ENCODE results near the gene ATP7A. TPM values are rescaled to one million over a fixed set of nuclear protein-coding genes. Genes with fewer than 3 reads are reported as not detected.
A peak's percentile ranks its signal among the peaks of the same experiment; 100 is the strongest.

The ATP7A gene
- total RNA-seq, 4 donors from 2014 or later = 1.1 to 13.8 (median 6.3) TPM

DNA sequence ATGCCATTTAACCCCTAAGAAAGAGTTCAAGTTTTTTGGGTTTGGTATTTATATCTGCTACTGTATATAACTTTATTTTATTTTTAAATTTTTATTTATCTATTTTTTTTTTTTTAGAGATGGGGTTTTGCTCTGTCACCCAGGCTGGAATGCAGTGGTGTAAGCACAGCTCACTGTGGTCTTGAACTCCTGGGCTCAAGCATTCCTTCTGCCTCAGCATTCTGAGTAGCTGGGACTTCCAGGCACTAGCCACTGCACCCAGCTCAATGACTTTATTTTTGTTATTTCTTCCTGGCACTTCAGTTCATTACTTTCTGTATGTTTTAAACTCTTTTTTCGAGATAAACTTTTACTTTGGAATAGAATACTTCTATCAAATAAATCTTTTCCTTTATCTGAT is 101.4 kb downstream of the ATP7A start:
- H3K4me1 ChIP-seq = no peaks in the 10 kb centered on the region
- intact Hi-C loops (cut with DNase I; ENCODE audit: low total_unique reads) (no loop called here), in situ Hi-C loops (cut with MboI; ENCODE audit: low pct_ligation_motif_present in 1 of 4, low pct_unique_long_range_greater_than_20kb in 1 of 4, low sequenced_read_pairs in 3 of 4) (no loop called here)
- no peak for DNase-seq
- no peaks in the 10 kb centered on the region for H3K9me3 ChIP-seq
- no peaks in the 10 kb centered on the region for H3K36me3 ChIP-seq
- H3K27ac ChIP-seq = no peak overlapping the region
- WGBS, 2 donors (ENCODE audit: low coverage in 1 of 2) = 63 to 100% methylated on average over 1 of the region's 1 CpG
- no peak overlapping the region for H3K4me3 ChIP-seq
- H3K27me3 ChIP-seq = no peaks in the 10 kb centered on the region
- TF ChIP-seq POLR2AphosphoS5 (IDR thresholded peaks at IDR 0.05) (no peak), EP300 (IDR thresholded peaks at IDR 0.05; ENCODE audit: low read depth) (no peak), POLR2A (IDR thresholded peaks at IDR 0.05) (no peak)
- TF ChIP-seq, protein P1, sequence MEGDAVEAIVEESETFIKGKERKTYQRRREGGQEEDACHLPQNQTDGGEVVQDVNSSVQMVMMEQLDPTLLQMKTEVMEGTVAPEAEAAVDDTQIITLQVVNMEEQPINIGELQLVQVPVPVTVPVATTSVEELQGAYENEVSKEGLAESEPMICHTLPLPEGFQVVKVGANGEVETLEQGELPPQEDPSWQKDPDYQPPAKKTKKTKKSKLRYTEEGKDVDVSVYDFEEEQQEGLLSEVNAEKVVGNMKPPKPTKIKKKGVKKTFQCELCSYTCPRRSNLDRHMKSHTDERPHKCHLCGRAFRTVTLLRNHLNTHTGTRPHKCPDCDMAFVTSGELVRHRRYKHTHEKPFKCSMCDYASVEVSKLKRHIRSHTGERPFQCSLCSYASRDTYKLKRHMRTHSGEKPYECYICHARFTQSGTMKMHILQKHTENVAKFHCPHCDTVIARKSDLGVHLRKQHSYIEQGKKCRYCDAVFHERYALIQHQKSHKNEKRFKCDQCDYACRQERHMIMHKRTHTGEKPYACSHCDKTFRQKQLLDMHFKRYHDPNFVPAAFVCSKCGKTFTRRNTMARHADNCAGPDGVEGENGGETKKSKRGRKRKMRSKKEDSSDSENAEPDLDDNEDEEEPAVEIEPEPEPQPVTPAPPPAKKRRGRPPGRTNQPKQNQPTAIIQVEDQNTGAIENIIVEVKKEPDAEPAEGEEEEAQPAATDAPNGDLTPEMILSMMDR (IDR thresholded peaks at IDR 0.05) = no peak

DNA sequence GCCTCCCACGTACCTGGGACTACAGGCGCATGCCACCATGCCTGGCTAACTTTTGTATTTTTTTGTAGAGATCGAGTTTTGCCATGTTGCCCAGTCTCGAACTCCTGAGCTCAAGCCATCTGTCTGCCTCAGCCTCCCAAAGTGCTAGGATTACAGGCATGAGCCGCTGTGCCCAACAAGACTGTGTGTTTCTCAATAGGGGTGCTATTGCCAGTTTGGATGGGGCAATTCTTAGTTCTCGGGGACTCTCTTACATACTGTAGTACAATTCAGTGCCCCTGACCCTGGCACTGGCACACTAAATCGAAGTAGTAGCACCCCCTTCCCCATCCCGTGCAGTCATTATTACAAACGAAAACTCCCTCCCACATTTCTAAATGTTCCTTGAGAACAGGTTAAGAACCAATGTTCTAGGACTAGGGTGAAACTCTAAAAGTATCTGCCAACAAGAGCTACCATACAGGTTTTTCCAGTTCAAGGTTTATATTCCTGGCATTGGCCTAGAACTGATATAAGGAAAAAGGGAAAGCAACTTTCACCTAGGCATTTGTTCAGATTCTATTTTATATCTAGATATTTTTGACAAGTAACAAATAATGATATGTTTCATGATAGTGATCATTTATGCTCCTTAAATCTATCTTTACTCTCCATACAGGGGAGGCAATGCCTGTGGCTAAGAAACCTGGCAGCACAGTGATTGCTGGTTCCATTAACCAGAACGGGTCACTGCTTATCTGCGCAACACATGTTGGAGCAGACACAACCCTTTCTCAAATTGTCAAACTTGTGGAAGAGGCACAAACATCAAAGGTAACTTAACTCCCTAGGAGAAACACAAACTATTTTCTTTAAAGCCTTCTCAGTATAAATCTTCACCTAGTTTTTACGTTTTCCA is 109.3 kb downstream of the ATP7A start:
- H3K27me3 ChIP-seq = no peaks in the 10 kb centered on the region
- no peaks in the 10 kb centered on the region for H3K9me3 ChIP-seq
- DNase-seq = no peak
- 67 to 70% methylated on average over 2 to 12 of the region's 12 CpGs for WGBS, 2 donors (ENCODE audit: low coverage in 1 of 2)
- H3K27ac ChIP-seq = peak overlapping the region in 3 of 4 donors; percentile 26 to 55 (median 34)
- no peak for TF ChIP-seq EP300 (IDR thresholded peaks at IDR 0.05; ENCODE audit: low read depth)
- TF ChIP-seq, protein P1 (IDR thresholded peaks at IDR 0.05) = no peak
- TF ChIP-seq POLR2AphosphoS5 (IDR thresholded peaks at IDR 0.05) = peak in 1 of 3 donors; percentile 17
- H3K4me3 ChIP-seq = no peak overlapping the region
- intact Hi-C loops (cut with DNase I; ENCODE audit: low total_unique reads) (no loop called here), in situ Hi-C loops (cut with MboI; ENCODE audit: low pct_ligation_motif_present in 1 of 4, low pct_unique_long_range_greater_than_20kb in 1 of 4, low sequenced_read_pairs in 3 of 4) (loop anchor here in 2 of 4 donors (10.0 kb wide), 1 partner anchor 105 kb away; the partner anchor contains the start of gene ATP7A (in 2 of the 2))
- H3K36me3 ChIP-seq = no peaks in the 10 kb centered on the region
- peaks cover 0 to 3% (median 0%) of the 10 kb centered on the region in 4 donors for H3K4me1 ChIP-seq

DNA sequence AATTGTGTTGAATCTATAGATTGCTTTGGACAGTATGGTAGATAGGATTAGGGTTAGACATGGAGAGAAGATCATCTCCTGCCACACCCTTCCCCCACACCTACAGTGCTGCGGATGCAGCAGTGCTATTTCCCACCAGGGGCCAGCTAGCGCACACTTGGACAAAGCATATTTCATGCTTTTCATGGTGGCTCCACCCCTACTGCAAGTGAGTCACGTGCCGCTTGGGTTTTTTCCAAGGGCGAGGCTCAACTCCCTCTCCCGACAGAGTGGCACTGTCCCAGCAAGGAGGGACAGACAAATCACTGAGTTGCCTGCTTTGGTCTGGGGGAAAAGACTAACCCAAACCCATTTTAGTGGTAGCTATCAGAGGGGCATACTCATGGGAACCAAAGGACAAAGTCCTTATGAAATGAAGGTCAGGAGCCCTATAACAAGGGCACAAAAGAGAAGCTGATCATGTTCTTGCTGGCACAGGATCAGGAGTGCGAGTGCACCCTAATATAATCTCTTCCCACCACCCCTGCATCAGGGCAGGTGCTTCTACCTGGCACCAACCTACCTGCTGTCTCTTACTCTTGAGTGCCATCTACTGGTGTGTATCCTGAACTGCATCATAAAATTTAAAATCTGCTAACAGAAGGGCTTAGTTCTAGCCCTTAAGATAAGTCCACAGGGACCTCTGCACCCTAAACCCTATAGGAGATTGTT is 114.0 kb downstream of the ATP7A start:
- DNase-seq = peak; percentile 69
- TF ChIP-seq, protein P1 (IDR thresholded peaks at IDR 0.05) = peak; percentile 46 to 61 (median 53)
- TF ChIP-seq POLR2AphosphoS5 (IDR thresholded peaks at IDR 0.05) (peak in 1 of 3 donors; percentile 15), EP300 (IDR thresholded peaks at IDR 0.05; ENCODE audit: low read depth) (no peak), POLR2A (IDR thresholded peaks at IDR 0.05) (no peak)

DNA sequence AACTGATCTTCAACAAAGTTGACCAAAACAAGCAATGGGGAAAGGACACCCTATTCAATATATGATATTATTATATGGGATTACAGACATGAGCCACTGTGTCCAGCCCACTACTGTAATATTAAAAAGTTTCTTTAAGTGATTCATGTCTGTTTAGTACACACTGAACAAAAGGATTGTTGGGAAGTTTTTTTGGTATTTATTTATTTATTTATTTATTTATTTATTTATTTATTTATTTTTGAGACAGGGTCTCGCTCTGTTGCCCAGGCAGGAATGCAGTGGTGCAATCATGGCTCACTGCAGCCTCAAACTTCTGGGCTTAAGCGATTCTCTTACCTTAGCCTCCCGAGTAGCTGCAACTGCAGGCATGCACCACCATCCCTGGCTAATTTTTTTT is 117.3 kb downstream of the ATP7A start:
- TF ChIP-seq POLR2A (IDR thresholded peaks at IDR 0.05) (no peak), POLR2AphosphoS5 (IDR thresholded peaks at IDR 0.05) (no peak), EP300 (IDR thresholded peaks at IDR 0.05; ENCODE audit: low read depth) (no peak)
- TF ChIP-seq, protein P1 (IDR thresholded peaks at IDR 0.05) = no peak
- in situ Hi-C loops (cut with MboI; ENCODE audit: low pct_ligation_motif_present in 1 of 4, low pct_unique_long_range_greater_than_20kb in 1 of 4, low sequenced_read_pairs in 3 of 4) = loop anchor here in 2 of 4 donors (10.0 kb wide), 1 partner anchor 113 kb away; the partner anchor contains the start of gene ATP7A (in 2 of the 2)

More for the DNA sequence above, 114.0 kb downstream of the ATP7A start:
- in situ Hi-C loops (cut with MboI; ENCODE audit: low pct_ligation_motif_present in 1 of 4, low pct_unique_long_range_greater_than_20kb in 1 of 4, low sequenced_read_pairs in 3 of 4) = loop anchor here in 2 of 4 donors (10.0 kb wide), 1 partner anchor 110 kb away; the partner anchor contains the start of gene ATP7A (in 2 of the 2)
- Histone ChIP-seq H3K27ac (peak overlapping the region in 3 of 4 donors; percentile 1 to 62 (median 61)), H3K27me3 (no peaks in the 10 kb centered on the region), H3K9me3 (no peaks in the 10 kb centered on the region), H3K36me3 (no peaks in the 10 kb centered on the region), H3K4me1 (peaks cover 0 to 3% (median 0%) of the 10 kb centered on the region in 4 donors), H3K4me3 (peak overlapping the region in 1 of 4 donors; percentile 13)
- 67% methylated on average over 7 of the region's 7 CpGs; no CpG with 5 or more reads in 1 of the 2 donors for WGBS, 2 donors (ENCODE audit: low coverage in 1 of 2)
- intact Hi-C loops (cut with DNase I; ENCODE audit: low total_unique reads) = no loop called here

More for the DNA sequence above, 117.3 kb downstream of the ATP7A start:
- Histone ChIP-seq H3K9me3 (no peaks in the 10 kb centered on the region), H3K4me1 (no peaks in the 10 kb centered on the region), H3K4me3 (no peak overlapping the region), H3K36me3 (no peaks in the 10 kb centered on the region), H3K27ac (no peak overlapping the region), H3K27me3 (no peaks in the 10 kb centered on the region)
- WGBS, 2 donors (ENCODE audit: low coverage in 1 of 2) = 80 to 91% methylated on average over 1 to 3 of the region's 3 CpGs
- DNase-seq = no peak
- intact Hi-C loops (cut with DNase I; ENCODE audit: low total_unique reads) = no loop called here

All from transverse colon (tissue), 4 donors.